ENCODE results near the gene EMP2. TPM values are rescaled to one million over a fixed set of nuclear protein-coding genes. Genes with fewer than 3 reads are reported as not detected.

Gene EMP2
- total and polyA plus RNA-seq, 4 donors = 18.9 to 143 (median 92.9) TPM

GRCh38 chr16:10601444-10602408, 21.3 kb upstream of the EMP2 start:
- Histone ChIP-seq H3K4me1 (ENCODE audit: control insufficient read depth in 1 of 2, insufficient read depth in 2 of 2, low read length in 2 of 2) (no peaks in the 10 kb centered on the region), H3K27me3 (ENCODE audit: control insufficient read depth in 1 of 2, insufficient read depth in 2 of 2, low read length in 1 of 2) (no peaks in the 10 kb centered on the region), H3K36me3 (ENCODE audit: control insufficient read depth in 1 of 2, insufficient read depth in 2 of 2, low read length in 1 of 2) (no peaks in the 10 kb centered on the region), H3K9me3 (ENCODE audit: control insufficient read depth, low read length) (no peaks in the 10 kb centered on the region), H3K4me3 (ENCODE audit: low read length in 2 of 2) (no peak overlapping the region), H3K27ac (ENCODE audit: low read depth in 1 of 2, low read length in 2 of 2) (no peak overlapping the region)
- no peak for ATAC-seq (ENCODE audit: low FRiP score)
- intact Hi-C loops (cut with DNase I) = no loop called here
- WGBS, 2 donors = 62 to 69% methylated on average over 13 of the region's 13 CpGs
- DNase-seq = no peak

GRCh38 chr16:10600782-10601443, 20.5 kb upstream of the EMP2 start:
- Histone ChIP-seq H3K4me3 (ENCODE audit: low read length in 2 of 2) (no peak overlapping the region), H3K27ac (ENCODE audit: low read depth in 1 of 2, low read length in 2 of 2) (no peak overlapping the region), H3K4me1 (ENCODE audit: control insufficient read depth in 1 of 2, insufficient read depth in 2 of 2, low read length in 2 of 2) (no peaks in the 10 kb centered on the region), H3K9me3 (ENCODE audit: control insufficient read depth, low read length) (no peaks in the 10 kb centered on the region), H3K36me3 (ENCODE audit: control insufficient read depth in 1 of 2, insufficient read depth in 2 of 2, low read length in 1 of 2) (no peaks in the 10 kb centered on the region), H3K27me3 (ENCODE audit: control insufficient read depth in 1 of 2, insufficient read depth in 2 of 2, low read length in 1 of 2) (no peaks in the 10 kb centered on the region)
- intact Hi-C loops (cut with DNase I) = no loop called here
- ATAC-seq (ENCODE audit: low FRiP score) (no peak), DNase-seq (no peak)
- 77 to 80% methylated on average over 12 of the region's 12 CpGs for WGBS, 2 donors

GRCh38 chr16:10599626-10600025, 19.2 kb upstream of the EMP2 start:
- 96% methylated on average over 7 of the region's 7 CpGs for WGBS, 2 donors
- H3K9me3 ChIP-seq (ENCODE audit: control insufficient read depth, low read length) = no peaks in the 10 kb centered on the region
- intact Hi-C loops (cut with DNase I) = no loop called here
- DNase-seq (no peak), ATAC-seq (ENCODE audit: low FRiP score) (no peak)
- no peak overlapping the region for H3K27ac ChIP-seq (ENCODE audit: low read depth in 1 of 2, low read length in 2 of 2)
- no peaks in the 10 kb centered on the region for H3K27me3 ChIP-seq (ENCODE audit: control insufficient read depth in 1 of 2, insufficient read depth in 2 of 2, low read length in 1 of 2)
- no peaks in the 10 kb centered on the region for H3K36me3 ChIP-seq (ENCODE audit: control insufficient read depth in 1 of 2, insufficient read depth in 2 of 2, low read length in 1 of 2)
- H3K4me3 ChIP-seq (ENCODE audit: low read length in 2 of 2) = no peak overlapping the region
- no peaks in the 10 kb centered on the region for H3K4me1 ChIP-seq (ENCODE audit: control insufficient read depth in 1 of 2, insufficient read depth in 2 of 2, low read length in 2 of 2)

- no peak for DNase-seq
Measured at GRCh38 chr16:10598157-10598556, 17.8 kb upstream of the EMP2 start.

GRCh38 chr16:10597187-10597601, 16.8 kb upstream of the EMP2 start:
- no peaks in the 10 kb centered on the region for H3K4me1 ChIP-seq (ENCODE audit: control insufficient read depth in 1 of 2, insufficient read depth in 2 of 2, low read length in 2 of 2)
- H3K27me3 ChIP-seq (ENCODE audit: control insufficient read depth in 1 of 2, insufficient read depth in 2 of 2, low read length in 1 of 2) = no peaks in the 10 kb centered on the region
- 84% methylated on average over 3 of the region's 3 CpGs for WGBS, 2 donors
- intact Hi-C loops (cut with DNase I) = no loop called here
- no peaks in the 10 kb centered on the region for H3K9me3 ChIP-seq (ENCODE audit: control insufficient read depth, low read length)
- H3K4me3 ChIP-seq (ENCODE audit: low read length in 2 of 2) = no peak overlapping the region
- ATAC-seq (ENCODE audit: low FRiP score) (no peak), DNase-seq (no peak)
- no peaks in the 10 kb centered on the region for H3K36me3 ChIP-seq (ENCODE audit: control insufficient read depth in 1 of 2, insufficient read depth in 2 of 2, low read length in 1 of 2)
- no peak overlapping the region for H3K27ac ChIP-seq (ENCODE audit: low read depth in 1 of 2, low read length in 2 of 2)

More at GRCh38 chr16:10598157-10598556, 17.8 kb upstream of the EMP2 start:
- Histone ChIP-seq H3K4me1 (ENCODE audit: control insufficient read depth in 1 of 2, insufficient read depth in 2 of 2, low read length in 2 of 2) (no peaks in the 10 kb centered on the region), H3K4me3 (ENCODE audit: low read length in 2 of 2) (no peak overlapping the region), H3K27me3 (ENCODE audit: control insufficient read depth in 1 of 2, insufficient read depth in 2 of 2, low read length in 1 of 2) (no peaks in the 10 kb centered on the region), H3K9me3 (ENCODE audit: control insufficient read depth, low read length) (no peaks in the 10 kb centered on the region), H3K36me3 (ENCODE audit: control insufficient read depth in 1 of 2, insufficient read depth in 2 of 2, low read length in 1 of 2) (no peaks in the 10 kb centered on the region), H3K27ac (ENCODE audit: low read depth in 1 of 2, low read length in 2 of 2) (no peak overlapping the region)
- 21 to 22% methylated on average over 11 of the region's 11 CpGs for WGBS, 2 donors
- intact Hi-C loops (cut with DNase I) = no loop called here
- ATAC-seq (ENCODE audit: low FRiP score) = no peak

- H3K4me3 ChIP-seq (ENCODE audit: low read length in 2 of 2) = no peak overlapping the region
- intact Hi-C loops (cut with DNase I) = no loop called here
- H3K4me1 ChIP-seq (ENCODE audit: control insufficient read depth in 1 of 2, insufficient read depth in 2 of 2, low read length in 2 of 2) = no peaks in the 10 kb centered on the region
- no peak overlapping the region for H3K27ac ChIP-seq (ENCODE audit: low read depth in 1 of 2, low read length in 2 of 2)
- H3K9me3 ChIP-seq (ENCODE audit: control insufficient read depth, low read length) = no peaks in the 10 kb centered on the region
- no peaks in the 10 kb centered on the region for H3K36me3 ChIP-seq (ENCODE audit: control insufficient read depth in 1 of 2, insufficient read depth in 2 of 2, low read length in 1 of 2)
- H3K27me3 ChIP-seq (ENCODE audit: control insufficient read depth in 1 of 2, insufficient read depth in 2 of 2, low read length in 1 of 2) = no peaks in the 10 kb centered on the region
- no peak for DNase-seq
- ATAC-seq (ENCODE audit: low FRiP score) = no peak
- WGBS, 2 donors = 78 to 81% methylated on average over 9 of the region's 9 CpGs
Measured at GRCh38 chr16:10594312-10594950, 14.0 kb upstream of the EMP2 start.

GRCh38 chr16:10592611-10593010, 12.2 kb upstream of the EMP2 start:
- whole genome bisulfite sequencing, 2 donors = 89% methylated on average over 1 of the region's 1 CpG

GRCh38 chr16:10590342-10590741, 9.9 kb upstream of the EMP2 start:
- no peak for ATAC-seq (ENCODE audit: low FRiP score)
- 71 to 76% methylated on average over 4 of the region's 4 CpGs for WGBS, 2 donors
- Histone ChIP-seq H3K36me3 (ENCODE audit: control insufficient read depth in 1 of 2, insufficient read depth in 2 of 2, low read length in 1 of 2) (no peaks in the 10 kb centered on the region), H3K27me3 (ENCODE audit: control insufficient read depth in 1 of 2, insufficient read depth in 2 of 2, low read length in 1 of 2) (peaks cover 0 to 2% of the 10 kb centered on the region in 2 donors), H3K27ac (ENCODE audit: low read depth in 1 of 2, low read length in 2 of 2) (no peak overlapping the region), H3K4me1 (ENCODE audit: control insufficient read depth in 1 of 2, insufficient read depth in 2 of 2, low read length in 2 of 2) (no peaks in the 10 kb centered on the region), H3K4me3 (ENCODE audit: low read length in 2 of 2) (no peak overlapping the region), H3K9me3 (ENCODE audit: control insufficient read depth, low read length) (no peaks in the 10 kb centered on the region)
- DNase-seq = no peak
- intact Hi-C loops (cut with DNase I) = no loop called here

More at GRCh38 chr16:10592611-10593010, 12.2 kb upstream of the EMP2 start:
- no peaks in the 10 kb centered on the region for H3K9me3 ChIP-seq (ENCODE audit: control insufficient read depth, low read length)
- DNase-seq (no peak), ATAC-seq (ENCODE audit: low FRiP score) (no peak)
- intact Hi-C loops (cut with DNase I) = no loop called here
- no peaks in the 10 kb centered on the region for H3K4me1 ChIP-seq (ENCODE audit: control insufficient read depth in 1 of 2, insufficient read depth in 2 of 2, low read length in 2 of 2)
- no peaks in the 10 kb centered on the region for H3K36me3 ChIP-seq (ENCODE audit: control insufficient read depth in 1 of 2, insufficient read depth in 2 of 2, low read length in 1 of 2)
- no peak overlapping the region for H3K4me3 ChIP-seq (ENCODE audit: low read length in 2 of 2)
- H3K27me3 ChIP-seq (ENCODE audit: control insufficient read depth in 1 of 2, insufficient read depth in 2 of 2, low read length in 1 of 2) = peaks cover 0 to 1% of the 10 kb centered on the region in 2 donors
- H3K27ac ChIP-seq (ENCODE audit: low read depth in 1 of 2, low read length in 2 of 2) = no peak overlapping the region
